IPS-11a (cell line): ENCODE data around the gene ZNF540.
"Not testable (repeated sequence)": the region's sequence is repeated elsewhere in the genome, so short reads cannot be mapped to it uniquely, and the experiment has no call there.

Source experiments
- H3K4me3 ChIP-seq: one replicate; pipeline ENCODE4 v1.5.1; 2013; ENCODE audit warnings: low read depth, low read length, control low read depth

The ZNF540 gene

DNA sequence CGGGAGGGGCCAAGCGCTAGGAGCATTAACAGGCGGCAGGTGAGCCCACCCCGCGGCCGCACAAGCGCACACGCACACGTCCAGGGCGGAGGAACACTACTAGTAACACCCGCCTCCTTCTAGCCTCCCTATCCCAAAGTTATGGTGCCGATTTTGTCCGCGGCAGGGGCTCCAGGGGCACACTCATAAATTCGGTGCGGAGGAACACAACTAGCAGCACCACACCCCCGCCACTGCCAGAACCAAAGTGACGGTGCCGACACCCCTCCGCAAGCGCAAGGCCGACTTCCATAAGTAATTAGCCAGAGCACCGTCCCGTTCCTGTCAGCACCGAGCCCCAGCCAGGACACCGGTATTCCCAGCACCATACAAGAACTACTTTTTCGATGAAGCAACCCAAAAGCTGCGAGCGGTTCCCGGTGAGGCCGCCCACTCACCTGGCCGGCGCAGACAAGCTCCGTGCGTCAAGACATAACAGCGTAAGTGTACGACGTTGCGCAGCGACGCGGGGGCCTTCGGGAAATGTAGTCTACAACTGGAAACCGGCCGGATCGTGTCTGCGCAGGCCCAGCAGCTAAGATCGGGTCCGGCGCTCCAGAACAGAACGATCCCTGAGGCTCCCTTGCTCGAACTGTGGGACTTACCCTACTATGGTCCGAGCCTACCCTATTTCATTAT is at the start of gene ZNF540, which contains the start of gene ZNF571:
Gene ZNF540, plus strand, starts transcription at position 573 of the 678 bp plus-strand sequence. CDS start 3,572 bp downstream, outside the sequence.
Gene ZNF571, minus strand, starts transcription at position 489 of the 678 bp plus-strand sequence. CDS start 8,116 bp downstream, outside the sequence.
- H3K4me3 ChIP-seq = peak within 1 kb of the TSS; percentile 82

DNA sequence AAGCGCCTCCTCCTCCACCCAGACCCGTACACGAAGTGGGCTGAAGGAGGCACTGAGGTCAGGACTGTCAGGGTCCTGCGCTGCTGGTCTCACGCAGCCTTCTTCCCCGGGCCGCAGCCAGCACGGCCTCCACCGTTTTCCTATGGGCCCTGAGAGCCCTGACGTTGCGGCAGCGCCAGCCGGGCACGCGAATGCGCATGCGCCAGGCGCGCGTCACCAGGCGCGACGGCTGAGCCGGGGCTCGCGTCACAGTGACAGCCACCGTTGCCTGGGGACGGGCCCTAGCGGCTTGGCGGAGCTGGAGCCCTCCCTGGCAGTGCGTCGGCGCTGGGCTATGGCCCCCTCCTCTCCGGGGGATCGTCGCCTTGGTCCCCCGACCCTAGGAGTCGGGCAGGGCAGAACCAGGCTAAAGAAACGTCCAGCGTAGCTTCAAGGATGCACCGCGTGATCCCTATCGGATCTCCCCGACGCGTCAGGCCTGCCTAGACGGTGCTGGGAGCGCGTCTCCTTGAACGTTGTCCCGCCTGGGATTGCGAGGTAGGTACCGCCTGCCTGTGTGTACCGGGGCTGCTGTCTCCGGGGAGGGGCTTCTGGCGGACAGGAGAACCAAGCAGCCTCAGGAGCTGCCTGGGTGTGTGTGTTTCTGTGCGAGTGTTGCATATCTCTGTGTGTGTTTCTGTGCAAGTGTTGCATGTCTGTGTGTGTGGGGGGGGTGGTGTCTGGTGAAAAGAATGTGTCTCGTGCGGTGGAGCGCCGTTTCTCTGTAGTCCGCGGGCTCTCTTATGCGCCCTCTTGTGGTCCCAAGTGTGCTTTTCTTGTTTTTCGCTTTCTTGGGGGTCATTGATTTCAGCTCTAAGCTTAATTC is 43.3 kb upstream of the ZNF540 start:
- H3K4me3 ChIP-seq = peak overlapping the region; percentile 40

DNA sequence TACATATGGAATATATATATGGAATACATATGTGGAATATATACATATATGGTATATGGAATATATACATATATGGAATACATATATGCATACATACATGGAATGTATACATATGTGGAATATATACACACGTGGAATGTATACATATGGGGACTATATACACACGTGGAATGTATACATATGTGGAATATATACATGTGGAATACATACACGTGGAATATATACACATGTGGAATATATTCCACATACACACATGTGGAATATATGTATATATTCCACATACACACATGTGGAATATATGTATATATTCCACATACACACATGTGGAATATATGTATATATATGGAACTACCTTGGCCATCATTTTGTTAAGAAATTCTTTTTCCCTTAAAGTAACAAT is 31.2 kb upstream of the ZNF540 start:
- no peak overlapping the region for H3K4me3 ChIP-seq

DNA sequence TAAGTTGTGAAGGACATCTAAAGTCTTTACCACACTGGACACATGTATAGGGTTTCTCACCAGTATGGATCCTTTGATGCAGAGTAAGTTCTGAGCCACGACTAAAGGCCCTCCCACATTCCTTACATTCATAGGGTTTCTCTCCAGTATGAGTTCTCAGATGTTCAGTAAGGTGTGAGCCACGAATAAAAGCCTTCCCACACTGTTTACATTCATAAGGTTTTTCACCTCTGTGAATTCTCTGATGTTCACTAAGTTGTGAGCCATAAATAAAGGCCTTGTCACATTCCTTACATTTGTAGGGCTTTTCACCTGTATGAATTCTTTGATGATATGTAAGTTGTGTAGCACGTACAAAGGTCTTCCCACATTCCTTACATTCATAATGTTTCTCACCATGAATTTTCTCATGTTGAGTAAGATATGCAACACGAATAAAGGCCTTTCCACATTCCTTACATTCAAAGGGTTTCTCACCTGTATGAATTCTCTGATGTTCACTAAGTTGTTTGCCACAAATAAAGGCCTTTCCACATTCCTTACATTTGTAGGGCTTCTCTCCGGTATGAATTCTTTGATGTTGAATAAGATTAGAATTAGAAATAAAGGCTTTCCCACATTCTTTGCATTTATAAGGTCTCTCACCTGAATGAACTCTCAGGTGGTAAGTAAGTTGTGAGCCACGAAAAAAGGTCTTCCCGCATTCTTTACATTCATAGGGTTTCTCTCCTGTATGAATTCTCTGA is 29.9 kb upstream of the ZNF540 start:
- H3K4me3 ChIP-seq = no peak overlapping the region

DNA sequence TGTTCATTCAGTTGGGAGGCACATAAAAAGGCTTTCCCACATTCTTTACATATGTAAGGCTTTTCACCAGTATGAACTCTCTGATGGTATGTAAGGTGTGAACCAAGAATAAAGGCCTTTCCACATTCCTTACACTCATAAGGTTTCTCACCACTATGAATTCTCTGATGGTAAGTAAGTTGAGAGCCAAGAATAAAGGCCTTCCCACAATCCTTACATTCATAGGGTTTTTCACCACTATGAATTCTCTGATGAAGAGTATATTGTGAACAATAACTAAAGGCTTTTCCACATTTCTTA is 29.4 kb upstream of the ZNF540 start:
- H3K4me3 ChIP-seq = no peak overlapping the region

DNA sequence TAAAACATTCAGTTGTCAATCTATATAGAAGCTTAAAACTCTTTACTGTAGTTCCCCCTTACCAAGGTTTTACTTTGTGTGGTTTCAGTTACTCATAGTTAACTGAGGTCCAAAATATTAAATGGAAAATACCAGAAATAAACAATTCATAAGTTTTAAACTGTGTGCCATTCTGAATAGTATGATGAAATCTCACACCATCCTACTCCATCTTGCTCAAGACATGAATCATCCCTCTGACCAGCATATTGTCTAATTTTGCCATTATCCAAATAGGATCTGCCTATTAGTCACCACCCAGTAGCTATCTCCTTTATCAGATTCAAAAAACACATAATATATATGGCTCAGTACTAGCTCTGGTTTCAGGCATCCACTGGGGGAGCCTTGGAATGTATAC is 22.5 kb upstream of the ZNF540 start:
- H3K4me3 ChIP-seq = no peak overlapping the region

DNA sequence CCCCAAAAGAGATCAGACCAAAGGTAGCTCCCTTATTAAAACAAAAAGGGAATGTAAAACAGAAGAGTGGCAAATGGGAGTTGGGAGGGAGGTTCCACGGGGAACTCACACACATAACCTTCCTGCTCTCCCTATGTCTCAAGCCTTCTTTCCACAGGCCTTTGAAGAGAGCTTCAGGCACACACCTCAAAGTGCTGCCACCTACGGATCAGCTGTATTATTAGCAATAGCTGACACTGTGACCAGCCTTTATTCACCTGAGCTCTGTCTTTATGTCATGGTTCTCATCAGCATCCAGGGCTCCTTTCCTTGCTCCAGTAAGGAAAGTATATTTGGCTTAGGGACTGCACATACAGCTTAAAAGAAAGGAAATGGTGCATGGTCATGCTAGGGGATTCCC is 11.3 kb upstream of the ZNF540 start:
- H3K4me3 ChIP-seq = no peak overlapping the region

DNA sequence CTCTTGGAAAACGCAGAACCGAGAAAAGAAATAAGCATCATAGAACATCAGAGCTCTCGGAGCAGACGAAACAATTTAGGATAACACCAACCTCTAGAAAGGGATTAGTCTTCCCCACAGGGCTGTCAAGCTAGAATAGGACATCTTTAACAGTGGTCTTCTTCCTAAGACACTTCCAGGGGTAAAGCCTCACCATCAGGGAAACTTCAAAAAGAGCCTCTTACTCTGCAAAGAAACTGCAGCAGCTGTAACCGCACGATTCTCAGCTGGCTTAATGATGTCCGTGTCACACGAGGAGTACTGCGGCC is 726 bp upstream of the ZNF540 start:
- peak overlapping the region; percentile 82 for H3K4me3 ChIP-seq

DNA sequence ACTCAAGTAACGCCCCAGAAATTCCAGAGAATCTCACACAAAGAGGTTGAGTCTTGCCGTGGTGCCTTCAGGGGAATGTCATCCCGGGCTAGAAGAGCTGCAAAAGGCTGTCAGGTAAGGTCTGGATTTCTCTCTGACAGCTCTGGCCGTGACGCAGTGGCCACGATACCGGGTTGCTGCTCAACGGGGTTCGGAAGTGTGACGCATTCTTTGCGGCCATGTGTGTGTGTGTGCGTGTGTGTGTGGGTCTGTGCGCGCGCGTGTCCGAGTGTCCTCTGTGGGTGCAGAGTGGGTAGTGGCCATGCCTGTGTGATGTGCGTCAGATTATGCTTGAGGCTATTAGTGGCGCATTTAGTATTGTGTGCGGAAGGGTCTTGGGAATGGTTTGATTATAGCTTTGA is 306 bp downstream of the ZNF540 start:
- H3K4me3 ChIP-seq = peak overlapping the region; percentile 82

DNA sequence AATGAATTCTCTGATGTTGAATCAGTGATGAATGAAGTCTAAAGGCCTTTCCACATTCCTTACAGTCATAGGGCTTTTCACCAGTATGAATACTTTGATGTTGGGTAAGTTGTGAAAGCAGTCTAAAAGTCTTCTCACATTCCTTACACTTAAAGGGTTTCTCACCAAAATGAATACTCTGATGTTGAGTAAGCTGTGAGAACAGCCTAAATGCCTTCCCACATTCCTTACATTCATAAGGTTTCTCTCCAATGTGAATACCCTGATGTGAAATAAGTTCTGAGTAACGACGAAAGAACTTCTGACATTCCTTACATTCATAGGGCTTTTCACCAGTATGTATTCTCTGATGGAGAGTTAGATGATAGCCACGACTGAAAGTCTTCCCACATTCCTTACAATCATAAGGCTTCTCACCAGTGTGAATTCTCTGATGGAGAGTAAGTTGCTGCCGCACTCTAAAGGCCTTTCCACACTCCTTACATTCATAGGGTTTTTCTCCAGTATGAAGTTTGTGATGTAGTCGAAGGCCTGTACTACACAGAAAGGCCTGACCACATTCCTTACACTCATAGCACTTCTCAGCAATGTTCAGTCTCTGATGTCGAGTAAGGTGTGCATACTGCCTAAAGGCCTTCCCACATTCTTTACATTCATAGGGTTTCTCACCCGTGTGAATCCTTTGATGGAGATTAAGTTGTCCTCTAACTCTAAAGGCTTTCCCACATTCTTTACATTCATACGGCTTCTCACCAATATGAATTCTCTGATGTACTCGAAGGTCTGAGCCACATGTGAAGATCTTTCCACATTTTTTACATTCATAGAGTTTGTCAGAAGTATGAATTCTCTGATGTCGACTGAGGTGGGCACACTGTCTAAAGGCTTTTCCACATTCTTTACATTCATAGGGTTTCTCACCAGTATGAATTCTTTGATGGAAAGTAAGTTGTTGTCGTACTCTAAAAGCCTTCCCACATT is 40.7 kb downstream of the ZNF540 start:
- H3K4me3 ChIP-seq = no peak overlapping the region

DNA sequence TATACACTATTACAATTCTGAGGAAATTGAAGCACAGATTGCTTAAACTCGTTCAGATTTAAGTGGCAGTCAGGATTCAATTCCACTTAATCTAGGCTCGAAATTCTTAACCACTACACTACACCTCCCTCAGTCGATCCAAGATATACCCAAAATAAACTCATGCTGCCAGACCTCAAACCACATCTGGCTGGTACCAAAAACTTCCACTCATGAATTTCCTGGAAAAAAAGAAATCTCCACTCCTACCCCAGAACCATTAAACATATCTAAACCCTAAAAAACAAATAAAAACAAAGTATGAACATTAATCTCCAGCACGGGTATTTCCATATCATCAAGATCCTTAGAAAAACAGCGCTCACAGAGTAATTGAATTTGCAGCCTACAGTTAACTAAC is 59.4 kb downstream of the ZNF540 start:
- peak overlapping the region; percentile 69 for H3K4me3 ChIP-seq

DNA sequence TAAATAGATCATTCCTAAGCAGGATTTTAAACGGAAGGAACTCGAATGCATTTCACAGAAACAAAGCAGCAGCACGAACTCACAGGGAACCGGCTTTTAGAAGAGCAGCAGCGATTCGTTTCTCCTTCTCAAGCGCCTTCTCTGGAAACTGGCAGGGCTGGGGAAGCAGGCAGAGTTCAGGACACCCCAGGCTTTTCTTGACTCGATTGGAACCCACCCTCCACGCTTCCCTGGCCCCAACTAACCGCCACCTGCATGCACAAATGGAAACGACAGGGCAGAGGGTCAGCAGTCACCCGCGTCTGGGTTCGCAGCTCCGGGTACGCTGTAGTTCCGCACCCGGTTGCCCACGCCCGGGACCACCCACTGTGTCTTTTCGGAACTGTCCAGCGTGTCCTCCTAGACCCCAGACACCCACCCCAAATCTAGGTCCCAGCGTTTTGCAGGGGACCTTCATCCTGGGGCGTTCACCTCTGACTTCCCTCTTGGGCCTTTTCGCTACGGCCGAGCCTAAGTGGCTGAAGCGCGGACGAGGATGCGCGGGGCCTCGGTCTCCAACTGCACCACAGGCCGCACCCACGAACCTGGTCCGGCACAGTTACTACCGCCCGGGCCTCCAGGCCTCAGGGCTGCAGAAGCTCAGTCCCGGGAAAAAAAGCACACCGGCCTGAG is 60.1 kb downstream of the ZNF540 start:
- H3K4me3 ChIP-seq = peak overlapping the region; percentile 69

DNA sequence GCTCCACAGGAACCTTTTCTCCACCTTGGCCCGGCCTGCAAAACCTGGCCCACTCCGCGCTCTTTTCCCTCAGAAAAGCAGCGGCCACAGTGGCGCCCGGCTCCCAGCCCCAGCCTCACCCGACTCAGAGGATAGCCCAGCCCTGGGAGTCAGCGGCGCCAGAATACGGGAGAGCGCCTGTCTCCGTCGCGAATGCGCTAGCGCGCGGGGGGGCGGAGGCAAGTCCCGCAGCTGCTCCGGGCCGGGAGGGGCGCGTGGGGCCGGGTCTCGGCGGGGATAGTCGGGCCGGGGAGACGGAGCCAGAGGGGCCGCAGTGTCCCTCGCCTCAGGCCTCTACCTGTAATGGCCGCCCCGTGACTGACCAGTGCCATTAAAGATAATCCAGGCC is 60.6 kb downstream of the ZNF540 start, which contains the start of gene ZFP30:
Gene ZFP30, minus strand, starts transcription at position 165 of the 388 bp plus-strand sequence. CDS start 7,643 bp downstream, outside the sequence.
- H3K4me3 ChIP-seq = peak within 1 kb of the TSS; percentile 69

DNA sequence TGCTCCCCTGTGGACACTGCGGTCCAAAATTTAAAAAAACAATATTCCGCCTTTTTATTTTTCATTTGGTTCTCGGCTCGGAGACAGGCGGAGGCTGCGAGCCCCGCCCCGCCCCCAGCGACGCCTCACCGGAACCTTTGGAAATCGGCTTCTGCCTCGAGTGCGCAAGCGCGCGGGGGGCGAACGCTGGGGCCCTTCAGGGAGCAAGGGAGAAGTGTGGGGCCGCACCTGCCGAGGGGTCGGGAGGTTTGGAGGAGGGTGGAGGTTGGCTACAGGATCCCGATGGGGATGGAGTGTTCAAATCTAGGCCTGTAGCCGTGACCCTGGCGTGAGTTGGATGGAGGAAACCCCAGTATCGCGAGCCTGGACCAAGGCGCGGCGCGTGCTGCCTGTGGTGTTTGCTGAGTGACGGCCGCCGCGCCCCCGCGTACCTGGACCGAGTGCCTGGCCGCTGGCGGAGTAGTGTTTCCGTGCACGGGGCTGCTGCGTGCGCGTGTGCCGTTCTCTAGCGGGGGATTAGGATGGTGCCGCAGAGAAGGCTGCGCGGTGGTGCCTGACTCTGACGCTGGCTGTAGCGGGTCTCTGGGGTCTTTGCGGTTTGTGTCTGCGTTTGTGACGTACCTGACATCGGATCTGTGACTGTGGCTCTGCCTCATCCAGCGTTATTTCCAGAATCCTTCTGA is 61.2 kb downstream of the ZNF540 start:
- peak overlapping the region; percentile 69 for H3K4me3 ChIP-seq

DNA sequence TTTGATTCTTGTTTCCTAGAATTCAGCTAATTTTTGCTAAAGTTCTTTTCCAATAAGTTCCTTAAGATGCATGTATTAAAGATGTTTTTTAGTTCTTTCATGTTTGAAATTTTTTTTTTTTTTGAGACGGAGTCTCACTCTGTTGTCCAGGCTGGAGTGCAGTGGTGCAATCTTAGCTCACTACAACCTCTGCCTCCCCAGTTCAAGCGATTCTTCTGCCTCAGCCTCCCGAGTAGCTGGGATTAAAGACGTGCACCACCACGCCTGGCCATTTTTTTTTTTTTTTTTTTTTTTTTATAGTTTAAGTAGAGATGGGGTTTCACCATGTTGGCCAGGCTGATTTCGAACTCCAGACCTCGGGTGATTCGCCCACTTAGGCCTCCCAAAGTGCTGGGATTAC is 62.5 kb downstream of the ZNF540 start:
- not testable (repeated sequence) for H3K4me3 ChIP-seq
